Neural cell (in vitro differentiated cells): Measurements from ENCODE around the gene IMMP2L. TPM values are rescaled to one million over a fixed set of nuclear protein-coding genes. Genes with fewer than 3 reads are reported as not detected.

Experiments
- H2AFZ ChIP-seq: fragments of 200-600, 300-800 bp; sonication (generic), shearing (Covaris generic); 2 replicates; pipeline ENCODE4 v1.6.0; 2014; ENCODE audit warnings: low read depth, mild to moderate bottlenecking, antibody characterized with exemption, low read length, moderate library complexity
- H3F3A ChIP-seq: fragments of 200-600 bp; shearing (Covaris generic); 2 replicates; pipeline ENCODE4 v1.6.1; 2016; ENCODE audit warnings: mild to moderate bottlenecking, moderate library complexity, mixed read lengths, antibody characterized with exemption, low read length; ENCODE audit not compliant: insufficient read depth, poor library complexity, severe bottlenecking
- H3K27ac ChIP-seq: fragments of 200-600, 300-800 bp; sonication (generic), shearing (Covaris generic); 2 replicates; pipeline ENCODE4 v1.5.1; 2014; ENCODE audit warnings: mild to moderate bottlenecking, low read length, moderate library complexity
- H3K27me3 ChIP-seq: fragments of 300-800, 200-600 bp; sonication (generic), shearing (Covaris generic); 2 replicates; pipeline ENCODE4 v1.6.0; 2014; ENCODE audit warnings: mild to moderate bottlenecking, low read depth, low read length, moderate library complexity; ENCODE audit not compliant: insufficient read depth
- H3K36me3 ChIP-seq: fragments of 300-800, 200-600 bp; sonication (generic), shearing (Covaris generic); 2 replicates; pipeline ENCODE4 v1.5.1; 2014; ENCODE audit warnings: mild to moderate bottlenecking, antibody characterized with exemption, low read length, moderate library complexity; ENCODE audit not compliant: insufficient read depth
- H3K4me2 ChIP-seq: fragments of 300-800, 200-600 bp; sonication (generic), shearing (Covaris generic); 2 replicates; pipeline ENCODE4 v1.6.0; 2014; ENCODE audit warnings: mild to moderate bottlenecking, low read length
- H3K4me3 ChIP-seq: fragments of 300-800, 200-600 bp; sonication (generic), shearing (Covaris generic); 2 replicates; pipeline ENCODE4 v1.5.1; 2014; ENCODE audit warnings: mild to moderate bottlenecking, low read length, moderate library complexity
- H3K79me2 ChIP-seq: fragments of 200-600 bp; shearing (Covaris generic); replicated peaks from 2 replicates; pipeline ENCODE4 v1.6.0; 2014; ENCODE audit warnings: mild to moderate bottlenecking, low read length, moderate library complexity; ENCODE audit not compliant: insufficient read depth
- H3K9ac ChIP-seq: fragments of 300-800, 200-600 bp; sonication (generic), shearing (Covaris generic); 2 replicates; pipeline ENCODE4 v1.6.1; 2016; ENCODE audit warnings: mild to moderate bottlenecking, low read length, mixed read lengths
- H3K9me2 ChIP-seq: fragments of 200-600 bp; shearing (Covaris generic); 2 replicates; pipeline ENCODE4 v1.6.1; 2016; ENCODE audit warnings: mild to moderate bottlenecking, low read length, mixed read lengths; ENCODE audit not compliant: insufficient read depth
- H3K9me3 ChIP-seq: fragments of 200-600, 300-800 bp; sonication (generic), shearing (Covaris generic); 2 replicates; pipeline ENCODE4 v1.6.1; 2016; ENCODE audit warnings: mild to moderate bottlenecking, mixed run types, low read length, moderate library complexity, mixed read lengths
- H4K20me1 ChIP-seq: fragments of 200-600 bp; shearing (Covaris generic); 2 replicates; pipeline ENCODE4 v1.6.1; 2016; ENCODE audit warnings: mild to moderate bottlenecking, mixed run types; ENCODE audit not compliant: insufficient read depth
- EP300 ChIP-seq: fragments of 450-650 bp; conservative IDR thresholded peaks from 2 replicates; pipeline ENCODE4 v1.6.1; 2014; ENCODE audit warnings: antibody characterized with exemption, mild to moderate bottlenecking, moderate library complexity; ENCODE audit not compliant: poor library complexity, severe bottlenecking
- EZH2 ChIP-seq: fragments of 200-600, 300-800 bp; shearing (Covaris generic), sonication (generic); IDR thresholded peaks from 2 replicates; pipeline ENCODE4 v1.6.1; 2014; ENCODE audit warnings: antibody characterized with exemption, low read length, borderline replicate concordance, mild to moderate bottlenecking; ENCODE audit not compliant: insufficient read depth, poor library complexity, severe bottlenecking
- MXI1 ChIP-seq: fragments of 450-650 bp; conservative IDR thresholded peaks from 2 replicates; pipeline ENCODE4 v1.6.1; 2014; ENCODE audit warnings: antibody characterized with exemption, mild to moderate bottlenecking; ENCODE audit not compliant: poor library complexity, severe bottlenecking
- POLR2AphosphoS5 ChIP-seq: IDR thresholded peaks from 2 replicates; pipeline ENCODE4 v1.6.1; 2012
- RAD21 ChIP-seq: fragments of 450-650 bp; conservative IDR thresholded peaks from 2 replicates; pipeline ENCODE4 v1.6.1; 2014; ENCODE audit warnings: antibody characterized with exemption, mild to moderate bottlenecking, moderate library complexity
- SMC3 ChIP-seq: fragments of 450-650 bp; conservative IDR thresholded peaks from 2 replicates; pipeline ENCODE4 v1.6.1; 2014; ENCODE audit warnings: antibody characterized with exemption, mild to moderate bottlenecking, moderate library complexity; ENCODE audit not compliant: poor library complexity
- TAF1 ChIP-seq: IDR thresholded peaks from 2 replicates; pipeline ENCODE4 v1.6.1; 2012; ENCODE audit warnings: low read depth
- polyA plus RNA-seq: library from polyadenylated mRNA; depleted of rRNA; stranded (reverse); fragments of >200 nt; gene quantifications from 2 replicates; pipeline ENCODE4 v1.2.3, GENCODE V29; 2014
- TF ChIP-seq, protein P1 (sequence below): fragments of 450-650 bp; IDR thresholded peaks from 2 replicates; pipeline ENCODE4 v1.5.1; 2014; ENCODE audit warnings: antibody characterized with exemption, mild to moderate bottlenecking, moderate library complexity; ENCODE audit not compliant: poor library complexity, severe bottlenecking
- TF ChIP-seq, protein P2 (sequence below): IDR thresholded peaks from 2 replicates; pipeline ENCODE4 v1.6.1; 2012; ENCODE audit warnings: borderline replicate concordance

IMMP2L gene
- polyA plus RNA-seq, 1 donor from 2014 or later = 9.7 TPM

DNA sequence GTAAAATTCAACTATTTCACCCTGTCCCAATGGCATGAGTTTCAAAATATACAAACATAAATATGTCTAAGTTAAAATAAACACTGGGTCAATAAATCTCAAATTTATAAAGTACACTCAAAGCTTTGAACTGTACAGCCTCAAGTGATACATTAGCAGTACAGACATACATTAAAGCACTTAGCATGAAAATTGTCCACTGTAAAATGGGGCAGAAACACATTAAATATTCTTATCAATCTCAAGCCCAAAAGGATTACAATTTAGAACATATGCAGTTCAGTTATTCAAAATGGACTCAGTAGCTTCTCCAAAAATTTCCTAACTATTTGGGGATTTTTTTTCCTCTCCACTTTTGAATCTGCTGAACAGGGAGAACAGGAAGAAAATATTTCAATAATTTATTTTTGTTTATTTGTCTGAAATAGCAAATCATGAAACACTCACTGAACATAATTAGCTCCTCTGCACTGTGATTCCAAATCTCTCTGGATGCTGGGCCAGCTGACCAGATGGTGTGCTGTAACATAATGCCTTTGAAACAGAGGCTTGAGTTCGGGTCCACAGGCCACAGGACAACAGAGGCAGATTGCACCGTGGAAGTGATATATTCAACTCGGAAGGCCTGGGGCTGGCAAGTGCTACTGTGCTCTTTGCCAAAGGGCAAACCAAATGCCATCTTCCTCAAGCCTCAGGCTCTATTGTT lies 720.3 kb downstream of the IMMP2L start:
- H3F3A ChIP-seq = no peaks in the 10 kb centered on the region
- H3K9me3 ChIP-seq = no peaks in the 10 kb centered on the region
- H3K9ac ChIP-seq = no peak overlapping the region
- H3K36me3 ChIP-seq = no peaks in the 10 kb centered on the region
- H3K27me3 ChIP-seq = no peaks in the 10 kb centered on the region
- no peak overlapping the region for H2AFZ ChIP-seq
- TF ChIP-seq RAD21 = no peak
- TF ChIP-seq, protein P1, sequence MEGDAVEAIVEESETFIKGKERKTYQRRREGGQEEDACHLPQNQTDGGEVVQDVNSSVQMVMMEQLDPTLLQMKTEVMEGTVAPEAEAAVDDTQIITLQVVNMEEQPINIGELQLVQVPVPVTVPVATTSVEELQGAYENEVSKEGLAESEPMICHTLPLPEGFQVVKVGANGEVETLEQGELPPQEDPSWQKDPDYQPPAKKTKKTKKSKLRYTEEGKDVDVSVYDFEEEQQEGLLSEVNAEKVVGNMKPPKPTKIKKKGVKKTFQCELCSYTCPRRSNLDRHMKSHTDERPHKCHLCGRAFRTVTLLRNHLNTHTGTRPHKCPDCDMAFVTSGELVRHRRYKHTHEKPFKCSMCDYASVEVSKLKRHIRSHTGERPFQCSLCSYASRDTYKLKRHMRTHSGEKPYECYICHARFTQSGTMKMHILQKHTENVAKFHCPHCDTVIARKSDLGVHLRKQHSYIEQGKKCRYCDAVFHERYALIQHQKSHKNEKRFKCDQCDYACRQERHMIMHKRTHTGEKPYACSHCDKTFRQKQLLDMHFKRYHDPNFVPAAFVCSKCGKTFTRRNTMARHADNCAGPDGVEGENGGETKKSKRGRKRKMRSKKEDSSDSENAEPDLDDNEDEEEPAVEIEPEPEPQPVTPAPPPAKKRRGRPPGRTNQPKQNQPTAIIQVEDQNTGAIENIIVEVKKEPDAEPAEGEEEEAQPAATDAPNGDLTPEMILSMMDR = no peak
- TF ChIP-seq EP300 = no peak
- TF ChIP-seq, protein P2, sequence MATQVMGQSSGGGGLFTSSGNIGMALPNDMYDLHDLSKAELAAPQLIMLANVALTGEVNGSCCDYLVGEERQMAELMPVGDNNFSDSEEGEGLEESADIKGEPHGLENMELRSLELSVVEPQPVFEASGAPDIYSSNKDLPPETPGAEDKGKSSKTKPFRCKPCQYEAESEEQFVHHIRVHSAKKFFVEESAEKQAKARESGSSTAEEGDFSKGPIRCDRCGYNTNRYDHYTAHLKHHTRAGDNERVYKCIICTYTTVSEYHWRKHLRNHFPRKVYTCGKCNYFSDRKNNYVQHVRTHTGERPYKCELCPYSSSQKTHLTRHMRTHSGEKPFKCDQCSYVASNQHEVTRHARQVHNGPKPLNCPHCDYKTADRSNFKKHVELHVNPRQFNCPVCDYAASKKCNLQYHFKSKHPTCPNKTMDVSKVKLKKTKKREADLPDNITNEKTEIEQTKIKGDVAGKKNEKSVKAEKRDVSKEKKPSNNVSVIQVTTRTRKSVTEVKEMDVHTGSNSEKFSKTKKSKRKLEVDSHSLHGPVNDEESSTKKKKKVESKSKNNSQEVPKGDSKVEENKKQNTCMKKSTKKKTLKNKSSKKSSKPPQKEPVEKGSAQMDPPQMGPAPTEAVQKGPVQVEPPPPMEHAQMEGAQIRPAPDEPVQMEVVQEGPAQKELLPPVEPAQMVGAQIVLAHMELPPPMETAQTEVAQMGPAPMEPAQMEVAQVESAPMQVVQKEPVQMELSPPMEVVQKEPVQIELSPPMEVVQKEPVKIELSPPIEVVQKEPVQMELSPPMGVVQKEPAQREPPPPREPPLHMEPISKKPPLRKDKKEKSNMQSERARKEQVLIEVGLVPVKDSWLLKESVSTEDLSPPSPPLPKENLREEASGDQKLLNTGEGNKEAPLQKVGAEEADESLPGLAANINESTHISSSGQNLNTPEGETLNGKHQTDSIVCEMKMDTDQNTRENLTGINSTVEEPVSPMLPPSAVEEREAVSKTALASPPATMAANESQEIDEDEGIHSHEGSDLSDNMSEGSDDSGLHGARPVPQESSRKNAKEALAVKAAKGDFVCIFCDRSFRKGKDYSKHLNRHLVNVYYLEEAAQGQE = no peak
- no peak for TF ChIP-seq EZH2
- TF ChIP-seq POLR2AphosphoS5 = no peak
- no peak for TF ChIP-seq TAF1
- no peak for TF ChIP-seq SMC3
- no peak for TF ChIP-seq MXI1
- H4K20me1 ChIP-seq = no peaks in the 10 kb centered on the region
- no peak overlapping the region for H3K4me3 ChIP-seq
- H3K27ac ChIP-seq = no peak overlapping the region
- H3K79me2 ChIP-seq = no peaks in the 10 kb centered on the region
- H3K9me2 ChIP-seq = no peaks in the 10 kb centered on the region
- no peak overlapping the region for H3K4me2 ChIP-seq

DNA sequence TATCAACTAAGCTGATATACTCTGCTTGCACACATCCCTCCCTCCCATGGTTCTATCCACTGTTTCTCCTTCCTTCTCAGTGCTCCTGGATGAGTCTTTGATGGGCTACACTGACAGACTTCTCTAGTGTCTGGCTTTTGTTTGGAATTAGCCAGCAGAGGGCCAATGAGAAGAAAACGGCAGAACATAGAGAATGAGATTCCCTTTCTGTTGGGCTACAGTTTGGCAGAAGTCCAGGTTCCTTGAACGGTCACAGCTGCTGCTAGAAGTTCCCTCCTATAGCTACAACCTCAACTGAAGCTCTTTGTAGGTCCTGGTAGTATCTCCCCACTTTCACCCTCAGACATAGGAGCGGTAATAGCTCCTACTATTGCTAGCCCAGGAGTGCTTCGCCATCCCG lies 722.4 kb downstream of the IMMP2L start:
- Histone ChIP-seq H2AFZ (no peak overlapping the region), H3K9me2 (no peaks in the 10 kb centered on the region), H3K9ac (no peak overlapping the region), H3K27me3 (no peaks in the 10 kb centered on the region), H3K4me3 (no peak overlapping the region), H4K20me1 (no peaks in the 10 kb centered on the region), H3K4me2 (no peak overlapping the region), H3F3A (no peaks in the 10 kb centered on the region), H3K36me3 (no peaks in the 10 kb centered on the region), H3K9me3 (no peaks in the 10 kb centered on the region), H3K79me2 (no peaks in the 10 kb centered on the region), H3K27ac (no peak overlapping the region)
- TF ChIP-seq RAD21 (no peak), EZH2 (no peak), MXI1 (no peak), SMC3 (no peak), POLR2AphosphoS5 (no peak), TAF1 (no peak), EP300 (no peak)
- TF ChIP-seq, protein P2 = no peak
- TF ChIP-seq, protein P1 = no peak
